ENCODE measurements around the gene HS6ST2.

HS6ST2 gene

DNA sequence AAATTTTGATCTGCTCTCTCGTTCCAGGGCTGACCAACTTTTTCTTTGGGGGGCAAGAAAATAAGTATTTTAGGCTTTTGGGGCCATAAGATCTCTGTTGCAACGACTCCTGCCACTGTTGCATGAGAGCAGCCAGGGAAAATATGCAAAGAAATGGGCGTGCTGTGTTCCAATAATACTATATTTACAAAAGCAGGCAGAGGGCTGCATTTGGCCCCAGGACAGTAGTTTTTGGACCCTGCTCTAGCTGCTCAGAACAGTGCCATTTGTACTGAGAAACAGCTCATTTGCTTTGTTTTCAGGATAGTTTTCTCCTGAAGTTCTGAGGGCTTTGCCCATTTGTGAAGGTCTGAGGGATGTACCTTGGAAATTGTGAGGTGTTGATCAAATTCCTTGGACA, 334.5 kb downstream of the HS6ST2 start:
- no peaks in the 10 kb centered on the region for H3K36me3 ChIP-seq (ENCODE audit: insufficient read depth, low read length)
- no peaks in the 10 kb centered on the region for H4K20me1 ChIP-seq (ENCODE audit: insufficient read depth, low read length)
- no peaks in the 10 kb centered on the region for H3K79me2 ChIP-seq (ENCODE audit: insufficient read depth, low read length)
- H3K9me2 ChIP-seq (ENCODE audit: low read depth, low read length) = no peaks in the 10 kb centered on the region
- TF ChIP-seq, protein P1, sequence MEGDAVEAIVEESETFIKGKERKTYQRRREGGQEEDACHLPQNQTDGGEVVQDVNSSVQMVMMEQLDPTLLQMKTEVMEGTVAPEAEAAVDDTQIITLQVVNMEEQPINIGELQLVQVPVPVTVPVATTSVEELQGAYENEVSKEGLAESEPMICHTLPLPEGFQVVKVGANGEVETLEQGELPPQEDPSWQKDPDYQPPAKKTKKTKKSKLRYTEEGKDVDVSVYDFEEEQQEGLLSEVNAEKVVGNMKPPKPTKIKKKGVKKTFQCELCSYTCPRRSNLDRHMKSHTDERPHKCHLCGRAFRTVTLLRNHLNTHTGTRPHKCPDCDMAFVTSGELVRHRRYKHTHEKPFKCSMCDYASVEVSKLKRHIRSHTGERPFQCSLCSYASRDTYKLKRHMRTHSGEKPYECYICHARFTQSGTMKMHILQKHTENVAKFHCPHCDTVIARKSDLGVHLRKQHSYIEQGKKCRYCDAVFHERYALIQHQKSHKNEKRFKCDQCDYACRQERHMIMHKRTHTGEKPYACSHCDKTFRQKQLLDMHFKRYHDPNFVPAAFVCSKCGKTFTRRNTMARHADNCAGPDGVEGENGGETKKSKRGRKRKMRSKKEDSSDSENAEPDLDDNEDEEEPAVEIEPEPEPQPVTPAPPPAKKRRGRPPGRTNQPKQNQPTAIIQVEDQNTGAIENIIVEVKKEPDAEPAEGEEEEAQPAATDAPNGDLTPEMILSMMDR (IDR thresholded peaks at IDR 0.05; ENCODE audit: low read length) = no peak
- TF ChIP-seq EZH2 (IDR thresholded peaks at IDR 0.05; ENCODE audit: borderline replicate concordance, low read length) = no peak
- no peak overlapping the region for H3K4me3 ChIP-seq (ENCODE audit: low read depth, low read length, poor library complexity, severe bottlenecking)
- H3K9ac ChIP-seq (ENCODE audit: low read length) = no peak overlapping the region
- no peak overlapping the region for H3K4me2 ChIP-seq (ENCODE audit: low read length)
- H2AFZ ChIP-seq (ENCODE audit: low read length) = no peak overlapping the region
- peaks cover 17% of the 10 kb centered on the region for H3K4me1 ChIP-seq (ENCODE audit: insufficient read depth, low read length, severe bottlenecking)
- H3F3A ChIP-seq (ENCODE audit: insufficient read depth, low read length) = no peaks in the 10 kb centered on the region
- H3K27ac ChIP-seq (ENCODE audit: low read depth, low read length, poor library complexity, severe bottlenecking) = no peak overlapping the region
- no peaks in the 10 kb centered on the region for H3K27me3 ChIP-seq (ENCODE audit: insufficient read depth, low read length)
- H3K9me3 ChIP-seq (ENCODE audit: low read length) = no peaks in the 10 kb centered on the region

DNA sequence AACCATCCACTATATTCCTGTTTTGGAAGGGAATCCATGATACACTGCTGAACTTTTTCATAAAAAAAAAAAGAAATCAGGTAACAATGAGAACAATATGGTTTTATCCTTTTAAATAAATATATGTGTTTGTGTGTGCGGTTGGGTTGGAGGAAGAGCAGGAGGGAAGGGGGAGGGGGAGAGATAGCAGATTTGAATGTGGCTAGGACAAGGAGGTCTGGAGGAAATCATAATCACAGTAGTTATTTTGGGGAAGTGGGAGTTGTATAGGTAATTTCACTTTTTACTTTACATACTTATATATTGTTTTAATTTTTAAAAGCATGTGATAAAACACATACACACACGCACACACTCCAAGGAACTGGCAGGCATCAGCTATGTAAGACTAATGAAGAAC, 335.1 kb downstream of the HS6ST2 start:
- H3K4me2 ChIP-seq (ENCODE audit: low read length) = no peak overlapping the region
- no peak overlapping the region for H2AFZ ChIP-seq (ENCODE audit: low read length)
- no peak overlapping the region for H3K27ac ChIP-seq (ENCODE audit: low read depth, low read length, poor library complexity, severe bottlenecking)
- no peak overlapping the region for H3K4me3 ChIP-seq (ENCODE audit: low read depth, low read length, poor library complexity, severe bottlenecking)
- H3F3A ChIP-seq (ENCODE audit: insufficient read depth, low read length) = no peaks in the 10 kb centered on the region
- H3K9me3 ChIP-seq (ENCODE audit: low read length) = no peaks in the 10 kb centered on the region
- no peaks in the 10 kb centered on the region for H3K36me3 ChIP-seq (ENCODE audit: insufficient read depth, low read length)
- no peak for TF ChIP-seq EZH2 (IDR thresholded peaks at IDR 0.05; ENCODE audit: borderline replicate concordance, low read length)
- TF ChIP-seq, protein P1 (IDR thresholded peaks at IDR 0.05; ENCODE audit: low read length) = no peak
- H3K9me2 ChIP-seq (ENCODE audit: low read depth, low read length) = no peaks in the 10 kb centered on the region
- peaks cover 17% of the 10 kb centered on the region for H3K4me1 ChIP-seq (ENCODE audit: insufficient read depth, low read length, severe bottlenecking)
- no peaks in the 10 kb centered on the region for H3K79me2 ChIP-seq (ENCODE audit: insufficient read depth, low read length)
- no peaks in the 10 kb centered on the region for H3K27me3 ChIP-seq (ENCODE audit: insufficient read depth, low read length)
- no peaks in the 10 kb centered on the region for H4K20me1 ChIP-seq (ENCODE audit: insufficient read depth, low read length)
- H3K9ac ChIP-seq (ENCODE audit: low read length) = no peak overlapping the region

DNA sequence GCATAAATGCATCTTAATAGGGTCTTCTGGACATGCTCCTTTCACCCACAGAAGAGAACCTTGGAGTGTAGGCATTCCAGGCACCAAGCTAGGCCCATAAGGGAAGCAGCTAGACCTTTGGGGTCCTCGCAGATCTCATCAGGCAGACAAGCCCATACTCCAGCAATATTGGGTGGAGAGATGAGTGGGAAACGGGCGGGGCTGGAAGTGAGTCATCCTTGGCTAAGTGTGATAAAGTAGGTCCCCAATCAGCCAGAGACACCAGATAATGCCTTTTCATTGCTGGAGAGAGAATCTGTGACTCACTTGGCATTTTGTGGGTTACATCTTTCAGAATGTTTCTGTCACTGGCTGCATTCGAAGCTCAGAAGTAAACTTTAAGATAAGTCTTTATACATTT, 336.3 kb downstream of the HS6ST2 start:
- Histone ChIP-seq H3K9ac (ENCODE audit: low read length) (no peak overlapping the region), H2AFZ (ENCODE audit: low read length) (no peak overlapping the region), H3K36me3 (ENCODE audit: insufficient read depth, low read length) (no peaks in the 10 kb centered on the region), H3K27ac (ENCODE audit: low read depth, low read length, poor library complexity, severe bottlenecking) (no peak overlapping the region), H3K79me2 (ENCODE audit: insufficient read depth, low read length) (no peaks in the 10 kb centered on the region), H3F3A (ENCODE audit: insufficient read depth, low read length) (no peaks in the 10 kb centered on the region), H3K4me2 (ENCODE audit: low read length) (no peak overlapping the region), H3K4me1 (ENCODE audit: insufficient read depth, low read length, severe bottlenecking) (peaks cover 17% of the 10 kb centered on the region), H3K27me3 (ENCODE audit: insufficient read depth, low read length) (no peaks in the 10 kb centered on the region), H3K9me3 (ENCODE audit: low read length) (no peaks in the 10 kb centered on the region), H3K9me2 (ENCODE audit: low read depth, low read length) (no peaks in the 10 kb centered on the region), H3K4me3 (ENCODE audit: low read depth, low read length, poor library complexity, severe bottlenecking) (no peak overlapping the region), H4K20me1 (ENCODE audit: insufficient read depth, low read length) (no peaks in the 10 kb centered on the region)
- TF ChIP-seq EZH2 (IDR thresholded peaks at IDR 0.05; ENCODE audit: borderline replicate concordance, low read length) = no peak
- TF ChIP-seq, protein P1 (IDR thresholded peaks at IDR 0.05; ENCODE audit: low read length) = no peak
